KOPT-K1 (cell line): Measurements from ENCODE around the gene EPYC.

Experiments used
- H3K27ac ChIP-seq: fragments of 200-600 bp; sonication (generic); 2 replicates; pipeline ENCODE4 v1.5.1; 2016; ENCODE audit warnings: antibody characterized with exemption, mild to moderate bottlenecking, low read depth, low read length; ENCODE audit not compliant: poor library complexity, severe bottlenecking
- H3K36me3 ChIP-seq: fragments of 200-600 bp; sonication (generic); 2 replicates; pipeline ENCODE4 v1.5.1; 2017; ENCODE audit warnings: antibody characterized with exemption, mild to moderate bottlenecking, low read length, moderate library complexity; ENCODE audit not compliant: insufficient read depth
- H3K9me3 ChIP-seq: fragments of 200-600 bp; sonication (generic); 2 replicates; pipeline ENCODE4 v1.5.1; 2017; ENCODE audit warnings: antibody characterized with exemption, low read length, mild to moderate bottlenecking; ENCODE audit not compliant: insufficient read depth, poor library complexity, severe bottlenecking

EPYC gene

DNA sequence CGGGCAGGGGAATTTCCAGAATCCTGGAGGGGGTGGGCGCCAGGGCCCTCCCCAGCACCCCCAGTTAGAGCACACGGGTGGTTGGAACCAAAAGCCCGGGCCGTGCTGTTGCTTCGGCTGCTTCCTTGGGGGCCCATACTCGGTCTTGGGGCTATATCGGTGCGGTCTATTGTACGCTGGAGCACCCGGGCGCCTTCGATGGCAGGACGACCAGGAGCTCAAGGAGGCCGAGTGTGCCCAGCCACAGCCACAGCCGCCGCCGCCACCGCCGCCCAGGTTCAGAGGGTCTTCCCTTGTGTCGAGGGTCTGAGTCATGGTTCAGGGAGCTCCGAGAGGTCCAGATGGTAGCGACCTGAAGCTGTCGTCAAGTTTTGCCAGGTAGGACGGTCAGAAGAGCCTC, 50.3 kb downstream of the EPYC start:
- no peak overlapping the region for H3K27ac ChIP-seq
- no peaks in the 10 kb centered on the region for H3K36me3 ChIP-seq
- H3K9me3 ChIP-seq: no peaks in the 10 kb centered on the region

DNA sequence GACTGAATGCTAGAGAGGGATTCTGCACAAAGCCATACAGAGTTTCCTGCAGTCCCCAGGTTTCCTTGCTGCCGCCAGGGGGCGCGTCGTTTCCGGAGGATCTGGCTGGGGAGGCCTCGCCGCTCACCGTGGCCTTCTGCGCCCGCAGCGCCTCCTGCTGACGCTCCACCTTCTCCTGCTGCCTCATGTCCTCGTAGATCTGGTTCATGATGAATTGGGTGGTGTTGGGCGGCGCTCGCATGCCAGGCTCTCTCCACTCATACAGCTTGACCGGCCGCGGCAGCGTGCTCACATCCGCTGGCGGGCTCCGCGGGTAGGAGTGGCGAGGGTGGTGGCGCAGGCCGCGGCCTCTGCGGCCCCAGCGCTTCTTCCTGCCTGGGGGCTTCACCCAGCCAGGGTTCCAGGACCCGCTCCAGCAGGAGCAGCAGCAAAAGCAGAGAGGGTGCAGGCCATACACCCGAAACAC, 50.8 kb downstream of the EPYC start:
- no peak overlapping the region for H3K27ac ChIP-seq
- H3K9me3 ChIP-seq: no peaks in the 10 kb centered on the region
- no peaks in the 10 kb centered on the region for H3K36me3 ChIP-seq

- H3K36me3 ChIP-seq: no peaks in the 10 kb centered on the region
- no peak overlapping the region for H3K27ac ChIP-seq
- no peaks in the 10 kb centered on the region for H3K9me3 ChIP-seq
Measured at GRCh38 chr12:90951432-90952105, 53.2 kb downstream of the EPYC start.

DNA sequence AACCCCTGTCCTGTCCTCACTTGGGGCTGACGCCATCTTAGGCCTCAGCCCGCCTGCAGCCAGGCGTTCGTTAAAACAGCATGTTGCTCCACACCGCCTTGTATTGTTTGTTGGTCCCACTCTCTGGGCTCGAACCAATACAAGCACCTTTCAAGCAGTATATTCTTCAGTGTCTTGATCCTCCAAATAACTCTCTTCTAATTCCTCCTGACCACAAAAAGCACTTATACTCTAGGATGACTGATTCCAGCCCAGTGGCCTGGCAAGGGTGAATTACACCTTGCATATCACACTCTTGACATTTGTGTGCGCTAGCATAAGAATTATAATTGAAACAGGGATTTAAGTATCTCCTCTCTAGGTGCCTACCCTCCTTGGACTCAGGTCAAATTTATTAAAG, 56.9 kb downstream of the EPYC start:
- Histone ChIP-seq H3K27ac (no peak overlapping the region), H3K9me3 (no peaks in the 10 kb centered on the region), H3K36me3 (no peaks in the 10 kb centered on the region)

DNA sequence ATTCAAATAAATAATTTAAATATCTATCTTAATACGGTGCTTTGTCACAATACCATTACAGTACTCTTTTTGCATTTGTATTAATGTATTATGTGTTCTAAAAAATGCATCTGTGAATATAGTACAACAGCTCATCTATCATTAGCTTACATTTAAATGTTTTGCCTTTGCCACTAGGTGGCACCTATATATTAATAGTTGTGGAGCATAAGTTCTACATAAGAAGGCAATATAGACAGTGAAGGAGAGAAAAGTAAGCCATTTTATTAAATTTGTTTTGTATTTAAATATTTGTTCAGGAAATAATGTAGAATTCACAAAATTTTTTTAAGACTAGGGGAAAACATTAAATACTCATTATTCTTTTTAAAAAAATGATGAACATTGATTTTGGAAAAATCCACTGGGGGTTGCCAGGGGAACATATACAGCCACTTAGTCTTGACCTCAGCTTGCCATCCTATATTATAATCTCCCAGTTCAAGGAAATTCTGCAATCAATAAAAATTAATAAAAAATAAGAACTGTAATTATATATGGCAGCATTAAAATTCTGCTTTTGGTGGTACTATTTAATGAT, 59.6 kb downstream of the EPYC start:
- H3K9me3 ChIP-seq: no peaks in the 10 kb centered on the region
- H3K36me3 ChIP-seq: no peaks in the 10 kb centered on the region
- H3K27ac ChIP-seq: no peak overlapping the region

DNA sequence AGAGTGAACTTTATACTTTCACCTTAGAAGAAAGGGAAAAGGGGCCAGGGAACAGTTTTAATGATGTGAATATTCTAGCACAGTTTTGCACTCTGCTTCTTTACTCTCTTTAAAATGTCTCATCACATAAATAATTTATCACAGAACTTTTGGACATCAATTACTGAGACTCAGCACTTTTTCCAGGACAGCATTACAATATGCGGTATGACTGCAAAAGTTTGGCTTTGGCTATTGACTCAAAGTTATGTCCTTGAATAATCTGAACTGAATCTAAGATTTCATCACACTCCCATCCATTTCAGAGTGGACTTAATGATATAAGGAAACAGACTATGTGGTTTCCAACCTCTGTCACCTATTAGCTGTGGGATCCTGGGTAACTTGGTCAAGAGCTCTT, 61.5 kb downstream of the EPYC start:
- Histone ChIP-seq H3K36me3 (no peaks in the 10 kb centered on the region), H3K27ac (no peak overlapping the region), H3K9me3 (no peaks in the 10 kb centered on the region)

DNA sequence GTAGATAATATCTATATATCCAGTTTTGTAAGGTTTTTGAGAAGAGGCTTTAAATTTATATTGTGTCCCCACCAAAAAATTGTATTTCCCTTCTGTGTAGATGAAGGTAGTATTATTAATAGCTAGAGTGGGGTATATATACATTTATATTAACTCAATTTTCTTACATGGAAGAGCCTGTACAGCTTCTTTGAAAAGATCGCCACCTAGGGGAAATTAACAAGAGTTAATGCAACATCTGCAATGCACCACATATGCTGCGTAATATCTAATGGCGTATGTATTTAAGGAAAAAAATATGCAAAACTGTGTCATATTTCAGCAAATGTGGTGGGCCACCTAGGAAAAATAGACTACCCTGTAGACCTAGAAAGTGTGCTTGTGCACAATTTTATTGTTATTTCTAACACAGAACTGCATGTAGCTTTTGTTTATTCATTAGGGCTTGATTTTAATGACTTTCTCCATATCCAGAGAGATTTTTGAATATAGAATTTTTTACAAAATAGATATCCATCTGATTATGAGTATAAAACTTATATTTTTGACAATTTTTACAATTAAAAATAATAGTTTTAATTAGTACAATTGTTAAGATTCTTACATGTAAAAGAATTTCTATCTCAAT, 63.8 kb downstream of the EPYC start:
- H3K9me3 ChIP-seq: no peaks in the 10 kb centered on the region
- H3K36me3 ChIP-seq: no peaks in the 10 kb centered on the region
- H3K27ac ChIP-seq: no peak overlapping the region

- H3K36me3 ChIP-seq: no peaks in the 10 kb centered on the region
- no peak overlapping the region for H3K27ac ChIP-seq
- H3K9me3 ChIP-seq: no peaks in the 10 kb centered on the region
Measured at GRCh38 chr12:90939382-90939781, 65.4 kb downstream of the EPYC start.

DNA sequence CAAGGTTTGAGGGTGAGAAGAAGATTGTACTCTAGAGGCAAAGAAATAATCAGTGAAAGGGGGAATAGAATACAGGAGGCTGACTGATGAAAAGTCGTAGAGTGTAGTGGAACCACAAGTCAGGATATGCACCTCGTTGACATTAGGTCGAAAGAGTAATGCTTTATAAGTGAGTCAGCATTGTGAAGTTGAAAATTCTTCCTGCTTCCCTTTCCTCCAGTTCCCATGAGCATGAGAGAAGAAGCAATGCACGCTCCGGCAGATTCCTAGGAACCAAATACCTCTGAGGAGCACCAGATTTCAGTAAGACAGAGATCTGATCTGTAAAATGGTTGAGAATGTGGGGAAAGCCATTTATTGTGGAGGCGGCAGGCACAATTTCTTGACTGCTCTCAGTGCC, 66.3 kb downstream of the EPYC start:
- Histone ChIP-seq H3K9me3 (no peaks in the 10 kb centered on the region), H3K27ac (no peak overlapping the region), H3K36me3 (no peaks in the 10 kb centered on the region)

DNA sequence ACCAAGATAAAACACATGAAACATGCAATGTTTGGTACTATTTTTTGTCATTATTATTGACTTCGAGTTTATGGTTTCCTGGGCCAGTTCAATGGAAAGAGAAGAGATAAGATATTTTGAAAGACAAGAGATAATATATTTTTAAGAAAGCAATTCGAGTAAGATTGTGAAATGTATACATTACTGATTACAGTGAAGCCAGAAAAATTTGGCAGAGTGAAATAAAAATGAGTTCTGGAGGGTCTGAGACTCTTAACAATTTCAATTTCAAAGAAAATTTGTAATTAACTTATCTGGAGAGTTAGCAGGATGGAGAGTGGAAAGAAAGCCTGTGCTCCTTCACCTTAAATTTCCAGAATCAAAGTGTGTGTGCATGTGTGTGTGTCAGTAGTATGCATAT, 67.1 kb downstream of the EPYC start:
- H3K36me3 ChIP-seq: no peaks in the 10 kb centered on the region
- H3K27ac ChIP-seq: no peak overlapping the region
- H3K9me3 ChIP-seq: no peaks in the 10 kb centered on the region

DNA sequence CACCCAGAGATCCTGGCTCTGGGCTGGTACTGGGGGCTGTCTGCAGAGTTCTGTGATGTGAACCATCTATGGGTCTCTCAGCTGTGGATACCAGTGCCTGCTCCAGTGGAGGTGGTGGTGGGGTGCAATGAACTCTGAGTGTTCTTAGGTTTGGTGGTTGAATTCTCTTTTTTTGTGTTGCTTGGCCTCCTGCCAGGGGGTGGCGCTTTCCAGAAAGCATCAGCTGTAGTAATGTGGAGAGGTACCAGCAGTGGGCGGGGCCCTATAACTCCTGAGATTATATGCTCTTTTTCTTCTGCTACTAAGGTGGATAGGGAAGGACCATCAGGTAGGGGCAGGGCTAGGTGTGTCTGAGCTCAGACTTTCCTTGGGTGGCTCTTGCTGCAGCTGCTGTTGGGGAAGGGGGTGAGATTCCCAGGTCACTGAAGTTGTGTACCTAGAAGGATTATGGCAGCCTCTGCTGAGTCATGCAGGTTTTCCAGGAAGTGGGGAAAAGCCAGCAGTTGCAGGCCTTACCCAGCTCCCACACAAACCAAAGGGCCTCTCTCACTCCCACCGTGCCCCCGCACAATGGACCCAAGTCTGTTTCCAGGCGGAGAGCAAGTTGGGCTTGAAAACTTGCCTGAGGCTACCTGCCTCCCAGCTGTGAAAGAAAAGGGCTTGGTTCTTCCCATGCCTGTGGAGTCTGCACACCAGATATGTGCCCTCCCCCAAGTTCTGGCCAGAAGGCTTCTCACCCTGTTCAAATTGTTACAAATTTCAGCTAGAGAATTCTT, 68.4 kb downstream of the EPYC start:
- no peaks in the 10 kb centered on the region for H3K9me3 ChIP-seq
- no peaks in the 10 kb centered on the region for H3K36me3 ChIP-seq
- no peak overlapping the region for H3K27ac ChIP-seq

DNA sequence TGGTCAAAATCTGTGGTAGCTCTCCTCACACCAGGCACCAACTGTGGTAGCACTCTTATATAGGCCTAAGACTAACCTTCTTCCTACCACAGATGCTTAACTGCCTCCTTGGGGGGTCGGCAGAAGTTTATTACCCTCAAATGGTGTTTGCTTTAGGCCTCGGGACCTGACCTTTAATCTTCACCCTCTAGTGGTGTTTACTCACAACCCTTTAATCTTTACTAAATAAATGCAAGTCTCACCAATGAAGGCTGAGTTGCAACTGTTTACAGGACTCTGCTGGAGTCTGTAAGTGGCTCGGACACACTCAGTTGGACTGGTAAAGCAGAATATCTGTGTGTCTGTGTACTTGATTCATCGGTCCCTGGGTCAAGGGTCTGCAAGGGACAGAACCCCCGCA, 79.2 kb downstream of the EPYC start:
- H3K9me3 ChIP-seq: no peaks in the 10 kb centered on the region

GRCh38 chr12:90924406-90924805, 80.4 kb downstream of the EPYC start:
- H3K9me3 ChIP-seq: no peaks in the 10 kb centered on the region
- H3K27ac ChIP-seq: no peak overlapping the region
- H3K36me3 ChIP-seq: no peaks in the 10 kb centered on the region

More for the DNA sequence above, 79.2 kb downstream of the EPYC start:
- no peaks in the 10 kb centered on the region for H3K36me3 ChIP-seq
- H3K27ac ChIP-seq: no peak overlapping the region

DNA sequence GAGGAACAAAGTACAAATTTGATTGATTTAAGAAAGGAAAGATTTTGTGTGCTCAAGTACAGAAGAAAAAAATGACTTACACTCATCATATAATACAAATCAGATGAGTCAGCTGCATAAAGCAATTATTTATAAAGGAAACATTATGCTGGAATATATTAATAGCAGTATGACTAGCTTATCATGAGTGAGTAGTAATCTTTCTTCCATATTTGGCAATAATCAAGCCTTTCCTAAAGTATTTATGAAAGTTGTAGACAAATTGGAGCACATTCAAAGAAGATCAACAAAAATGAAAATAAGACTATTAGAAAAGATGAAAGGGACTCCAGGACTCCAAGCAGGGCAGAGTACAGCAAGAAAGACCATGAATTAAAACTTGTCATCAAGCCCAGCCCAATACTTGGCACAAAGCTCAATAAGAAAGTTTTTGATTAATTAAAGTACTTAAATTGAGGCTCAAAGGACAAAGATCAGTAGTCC, 82.6 kb downstream of the EPYC start:
- no peaks in the 10 kb centered on the region for H3K36me3 ChIP-seq
- no peak overlapping the region for H3K27ac ChIP-seq
- no peaks in the 10 kb centered on the region for H3K9me3 ChIP-seq

- Histone ChIP-seq H3K27ac (no peak overlapping the region), H3K9me3 (no peaks in the 10 kb centered on the region), H3K36me3 (no peaks in the 10 kb centered on the region)
Measured at GRCh38 chr12:90921536-90921935, 83.2 kb downstream of the EPYC start.
